Prostate gland (tissue), 2 donors: ENCODE results near the gene FHIT. TPM values are rescaled to one million over a fixed set of nuclear protein-coding genes. Genes with fewer than 3 reads are reported as not detected.

ENCODE experiments used
- DNase-seq: peaks from one replicate; pipeline ENCODE4 v3.0.0-alpha.2; 2019; ENCODE audit warnings: low spot score
- H3K27ac ChIP-seq, 2 donors: fragments of 200-600 bp; sonication (generic); 2 replicates each; pipeline ENCODE4 v1.5.1; 2017 to 2019
- H3K27me3 ChIP-seq: fragments of 200-600 bp; sonication (generic); replicated peaks from 2 replicates; pipeline ENCODE4 v1.5.1; 2019; ENCODE audit not compliant: insufficient read depth
- H3K36me3 ChIP-seq, 2 donors: fragments of 200-600 bp; sonication (generic); 1 replicate in 1 of 2; 2 replicates in 1 of 2; pipeline versions ENCODE4 v1.5.1 to v1.8.1; 2017 to 2019
- H3K4me1 ChIP-seq: fragments of 200-600 bp; sonication (generic); replicated peaks from 2 replicates; pipeline ENCODE4 v1.5.1; 2019
- H3K4me3 ChIP-seq, 2 donors: fragments of 200-600 bp; sonication (generic); 2 replicates each; pipeline ENCODE4 v1.5.1; 2017 to 2019
- H3K9me3 ChIP-seq: fragments of 200-600 bp; sonication (generic); 2 replicates; pipeline ENCODE4 v1.5.1; 2017
- CTCF ChIP-seq, 4 experiments: fragments of 200-600 bp in 2 of 4; fragments of 450-650 bp in 2 of 4; sonication (generic) in 2 of 4; IDR thresholded peaks; 1 replicate in 3 of 4; 2 replicates in 1 of 4; pipeline ENCODE4 v1.5.1; 2016 to 2019; ENCODE audit warnings: antibody characterized with exemption in 4 of 4, mild to moderate bottlenecking in 2 of 4, moderate library complexity in 2 of 4
- POLR2A ChIP-seq: fragments of 450-650 bp; IDR thresholded peaks from one replicate; pipeline ENCODE4 v1.6.1; 2016; ENCODE audit warnings: antibody characterized with exemption, mild to moderate bottlenecking
- POLR2AphosphoS5 ChIP-seq: sonication (generic); formaldehyde crosslinking; IDR thresholded peaks from one replicate; pipeline ENCODE4 v1.6.1; 2017; ENCODE audit warnings: antibody characterized with exemption
- WGBS: methylation state at CpG from one replicate; pipeline ENCODE4 v1.1.5; 2018; 5-methylcytosine and 5-hydroxymethylcytosine counted together
- intact Hi-C: fragments of 100-400 bp; cut with DNase I; formaldehyde crosslinking; loops from one replicate; pipeline ENCODE4 v1.14.2; 2022
- total RNA-seq, 2 donors: library from RNA; depleted of rRNA; stranded (reverse); fragments of >200 nt; gene quantifications; one replicate each; pipeline ENCODE4 v1.1.0, GENCODE V29; 2016

FHIT gene
- total RNA-seq, 2 donors from 2014 or later: 6.4 to 10.4 TPM

GRCh38 chr3:60856257-60857046 lies 394.8 kb downstream of the FHIT start:
- H3K9me3 ChIP-seq: no peaks in the 10 kb centered on the region
- TF ChIP-seq POLR2AphosphoS5: no peak
- no peak for TF ChIP-seq POLR2A
- TF ChIP-seq CTCF (IDR thresholded peaks at IDR 0.05): no peak
- no peak overlapping the region for H3K27ac ChIP-seq
- WGBS: 90% methylated on average over 4 of the region's 4 CpGs
- intact Hi-C loops: no loop called here
- H3K4me1 ChIP-seq: no peaks in the 10 kb centered on the region
- DNase-seq: no peak
- H3K36me3 ChIP-seq: no peaks in the 10 kb centered on the region
- no peaks in the 10 kb centered on the region for H3K27me3 ChIP-seq
- H3K4me3 ChIP-seq: no peak overlapping the region

- WGBS: 78% methylated on average over 2 of the region's 2 CpGs
- no peak for DNase-seq
- no peak for TF ChIP-seq POLR2A
- TF ChIP-seq POLR2AphosphoS5: no peak
- no peak for TF ChIP-seq CTCF (IDR thresholded peaks at IDR 0.05)
- Histone ChIP-seq H3K36me3 (no peaks in the 10 kb centered on the region), H3K9me3 (no peaks in the 10 kb centered on the region), H3K4me1 (no peaks in the 10 kb centered on the region), H3K27me3 (no peaks in the 10 kb centered on the region), H3K27ac (no peak overlapping the region), H3K4me3 (no peak overlapping the region)
- intact Hi-C loops: no loop called here
Measured at GRCh38 chr3:60855250-60855649, 396.0 kb downstream of the FHIT start.

GRCh38 chr3:60854791-60855190 lies 396.5 kb downstream of the FHIT start:
- intact Hi-C loops: no loop called here

GRCh38 chr3:60847791-60848190 lies 403.5 kb downstream of the FHIT start:
- intact Hi-C loops: no loop called here
- Histone ChIP-seq H3K4me1 (no peaks in the 10 kb centered on the region), H3K9me3 (no peaks in the 10 kb centered on the region), H3K4me3 (no peak overlapping the region), H3K27ac (no peak overlapping the region), H3K27me3 (no peaks in the 10 kb centered on the region), H3K36me3 (no peaks in the 10 kb centered on the region)
- DNase-seq: no peak
- 71% methylated on average over 2 of the region's 2 CpGs for WGBS
- TF ChIP-seq POLR2A (no peak), POLR2AphosphoS5 (no peak), CTCF (IDR thresholded peaks at IDR 0.05) (no peak)

More at GRCh38 chr3:60854791-60855190, 396.5 kb downstream of the FHIT start:
- Histone ChIP-seq H3K9me3 (no peaks in the 10 kb centered on the region), H3K36me3 (no peaks in the 10 kb centered on the region), H3K27ac (no peak overlapping the region), H3K27me3 (no peaks in the 10 kb centered on the region), H3K4me3 (no peak overlapping the region), H3K4me1 (no peaks in the 10 kb centered on the region)
- no peak for TF ChIP-seq POLR2A
- TF ChIP-seq POLR2AphosphoS5: no peak
- no peak for TF ChIP-seq CTCF (IDR thresholded peaks at IDR 0.05)
- WGBS: 94% methylated on average over 1 of the region's 1 CpG
- DNase-seq: no peak

- intact Hi-C loops: no loop called here
- no peak overlapping the region for H3K27ac ChIP-seq
- H3K4me1 ChIP-seq: no peaks in the 10 kb centered on the region
- H3K27me3 ChIP-seq: no peaks in the 10 kb centered on the region
- WGBS: 88% methylated on average over 1 of the region's 1 CpG
- H3K36me3 ChIP-seq: no peaks in the 10 kb centered on the region
- no peaks in the 10 kb centered on the region for H3K9me3 ChIP-seq
- DNase-seq: no peak
- no peak overlapping the region for H3K4me3 ChIP-seq
- TF ChIP-seq CTCF (IDR thresholded peaks at IDR 0.05): no peak
- no peak for TF ChIP-seq POLR2AphosphoS5
- no peak for TF ChIP-seq POLR2A
Measured at GRCh38 chr3:60844256-60844655, 407.0 kb downstream of the FHIT start.
